Iris pigment epithelial cell (primary cell): Measurements from ENCODE around the gene CISD1.
A peak's percentile ranks its signal among the peaks of the same experiment; 100 is the strongest.
"Not testable (repeated sequence)": the region's sequence is repeated elsewhere in the genome, so short reads cannot be mapped to it uniquely, and the experiment has no call there.

Source experiments
- DNase-seq: peaks from one replicate; pipeline ENCODE4 v3.0.0-alpha.2; 2011; ENCODE audit warnings: low read depth

Gene CISD1

DNA sequence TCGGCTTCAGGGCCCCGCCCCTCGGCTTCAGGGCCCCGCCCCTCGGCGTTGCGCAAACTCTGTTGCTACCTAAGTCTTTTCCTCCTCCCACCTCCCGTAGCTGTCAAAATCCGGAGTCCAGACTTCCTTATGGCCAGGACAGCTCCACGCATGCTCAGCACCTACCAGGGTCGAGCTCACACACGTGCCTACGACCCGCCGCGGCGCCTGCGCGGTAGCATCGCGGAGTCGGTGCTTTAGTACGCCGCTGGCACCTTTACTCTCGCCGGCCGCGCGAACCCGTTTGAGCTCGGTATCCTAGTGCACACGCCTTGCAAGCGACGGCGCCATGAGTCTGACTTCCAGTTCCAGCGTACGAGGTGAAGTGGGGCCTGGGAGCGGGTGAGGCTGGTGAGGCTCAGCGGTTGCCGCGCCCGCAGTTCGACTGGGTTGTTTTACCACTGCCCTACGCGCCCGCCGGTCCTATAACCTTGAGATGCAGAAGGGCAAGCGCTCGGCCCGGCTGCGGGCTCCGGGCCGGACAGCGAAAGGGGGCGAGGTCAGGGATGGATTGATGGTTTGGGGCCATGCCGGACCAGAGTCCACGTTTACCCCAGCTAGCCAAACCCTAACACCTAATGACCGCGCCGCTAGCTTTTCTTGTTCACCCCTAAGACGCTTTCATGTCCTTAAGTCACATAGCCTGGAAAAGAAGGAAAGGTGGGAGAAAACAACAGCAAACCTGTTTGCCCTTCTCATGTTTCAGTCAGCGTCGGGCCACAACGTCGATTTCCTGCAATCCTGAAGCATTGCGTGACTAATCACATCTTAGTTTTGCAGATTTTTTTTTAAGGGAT lies at the start of gene CISD1:
Gene CISD1 (plus strand): TSS at position 217 of the 836 bp plus-strand sequence. CDS start 112 bp downstream, at position 329.
- peak; percentile 100 for DNase-seq

DNA sequence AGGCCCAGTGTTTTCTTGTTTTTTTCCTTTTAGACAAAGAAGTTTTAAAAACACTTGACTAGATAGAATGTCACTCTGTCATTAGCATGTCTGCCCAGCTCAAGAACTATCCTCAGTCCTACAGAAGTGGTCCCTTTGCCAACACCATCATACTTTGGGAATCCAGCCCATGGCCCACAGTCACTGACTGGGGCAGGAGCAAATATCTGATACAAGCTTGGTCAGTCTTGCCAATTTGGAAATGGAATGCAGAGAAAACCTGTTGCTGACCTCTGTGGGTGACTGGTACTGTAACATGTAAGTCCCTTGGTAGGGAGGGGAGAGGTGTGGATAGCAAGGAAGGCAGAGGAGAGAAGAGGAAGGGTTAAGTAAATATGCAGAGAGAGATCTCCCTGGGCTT lies 49.1 kb upstream of the CISD1 start:
- peak; percentile 5 for DNase-seq

DNA sequence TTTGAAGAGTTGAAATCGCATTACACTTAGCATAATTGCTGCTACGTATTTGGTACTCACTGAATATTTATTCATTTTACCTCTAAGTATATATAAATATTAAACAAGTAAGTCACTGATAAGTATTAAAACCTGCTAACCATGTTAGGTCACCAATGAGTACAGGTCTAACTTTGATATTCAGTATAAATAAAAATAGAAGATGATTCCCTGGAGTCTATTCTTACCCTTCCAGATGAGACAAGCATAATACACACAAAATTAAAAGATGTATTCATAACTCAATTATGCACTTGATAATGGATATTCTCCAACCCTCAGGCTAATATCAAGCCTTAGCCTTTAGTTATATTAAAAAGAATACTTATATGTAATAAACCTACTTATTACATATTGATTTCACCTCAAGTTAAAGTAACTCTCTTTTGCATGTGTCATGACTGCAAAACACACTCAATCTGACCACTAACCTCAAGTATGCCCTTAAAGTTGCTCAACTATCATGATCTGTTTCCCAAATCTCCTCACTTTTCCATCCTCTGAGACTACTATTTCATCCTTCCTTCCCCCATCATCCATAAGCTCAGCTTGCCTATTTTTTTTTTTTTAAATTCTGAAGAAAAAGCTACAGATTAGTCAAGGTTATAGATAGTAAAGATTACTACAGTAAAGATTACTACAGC lies 48.1 kb upstream of the CISD1 start:
- peak; percentile 83 for DNase-seq

DNA sequence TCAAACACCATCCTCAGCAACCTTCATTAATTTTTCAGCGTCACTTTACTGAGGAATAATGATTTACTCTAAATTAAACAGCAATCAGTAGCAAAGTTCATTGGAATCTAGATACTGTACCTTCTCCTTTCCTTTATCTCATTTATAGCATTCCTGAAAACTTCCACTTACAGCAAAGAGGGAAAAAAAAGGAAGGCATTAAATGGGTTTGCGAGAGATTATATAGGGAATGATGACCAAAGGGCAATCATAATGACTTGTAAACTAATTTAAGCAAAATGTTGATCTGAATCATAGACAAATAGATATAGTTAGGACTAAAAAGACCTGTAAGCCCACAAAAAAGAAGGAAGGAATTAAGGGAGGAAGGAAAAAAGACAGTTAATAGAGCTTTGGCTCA lies 43.3 kb upstream of the CISD1 start:
- no peak for DNase-seq

DNA sequence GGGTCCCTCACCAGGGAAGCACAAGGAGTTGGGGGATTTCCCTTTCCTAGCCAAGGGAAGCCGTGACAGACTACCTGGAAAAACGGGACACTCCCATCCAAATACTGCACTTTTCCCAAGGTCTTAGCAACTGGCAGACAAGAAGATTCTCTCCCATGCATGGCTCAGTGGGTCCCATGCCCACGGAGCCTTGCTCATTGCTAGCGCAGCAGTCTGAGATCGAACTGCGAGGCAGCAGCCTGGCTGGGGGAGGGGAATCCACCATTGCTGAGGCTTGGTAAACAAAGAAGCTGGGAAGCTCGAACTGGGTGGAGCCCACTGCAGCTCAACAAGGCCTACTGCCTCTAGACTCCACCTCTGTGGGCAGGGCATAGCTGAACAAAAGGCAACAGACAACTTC lies 39.1 kb upstream of the CISD1 start:
- not testable (repeated sequence) for DNase-seq

DNA sequence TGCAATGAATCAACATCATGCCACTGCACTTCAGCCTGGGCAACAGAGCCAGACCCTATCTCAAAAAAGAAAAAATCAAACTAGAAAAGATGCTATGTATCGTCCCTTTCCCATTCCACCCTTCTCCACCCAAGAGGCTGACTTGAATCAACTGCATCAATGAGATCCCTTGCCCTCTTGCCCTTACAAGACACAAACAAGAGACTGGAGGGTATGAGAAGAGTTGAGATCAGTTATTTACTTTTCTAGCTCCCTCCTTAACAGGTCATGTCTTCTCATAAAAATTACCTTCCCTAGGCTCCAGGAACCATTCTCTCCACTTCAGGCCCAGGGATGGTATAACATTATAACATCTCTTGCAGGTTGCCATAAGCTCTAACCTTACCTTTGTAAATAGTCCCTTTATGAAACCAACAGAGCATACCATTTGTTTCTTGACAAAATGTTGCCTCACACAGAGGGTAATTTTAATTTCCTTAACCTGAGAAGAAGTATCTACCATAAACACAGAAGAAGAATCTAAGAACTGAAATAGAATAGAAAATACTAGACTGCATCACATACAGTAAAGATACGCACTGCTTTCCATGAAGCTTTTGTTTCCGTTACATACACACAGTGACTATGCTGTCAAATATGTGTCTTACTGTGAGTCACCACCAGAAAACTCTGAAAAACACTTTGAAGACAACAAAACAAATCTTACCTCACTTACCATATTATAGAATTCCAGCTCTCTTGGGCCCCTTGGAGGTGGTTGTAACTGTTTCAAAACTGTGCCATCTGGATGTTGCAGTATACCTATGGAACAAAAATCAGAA lies 31.7 kb upstream of the CISD1 start:
- peak; percentile 97 for DNase-seq

DNA sequence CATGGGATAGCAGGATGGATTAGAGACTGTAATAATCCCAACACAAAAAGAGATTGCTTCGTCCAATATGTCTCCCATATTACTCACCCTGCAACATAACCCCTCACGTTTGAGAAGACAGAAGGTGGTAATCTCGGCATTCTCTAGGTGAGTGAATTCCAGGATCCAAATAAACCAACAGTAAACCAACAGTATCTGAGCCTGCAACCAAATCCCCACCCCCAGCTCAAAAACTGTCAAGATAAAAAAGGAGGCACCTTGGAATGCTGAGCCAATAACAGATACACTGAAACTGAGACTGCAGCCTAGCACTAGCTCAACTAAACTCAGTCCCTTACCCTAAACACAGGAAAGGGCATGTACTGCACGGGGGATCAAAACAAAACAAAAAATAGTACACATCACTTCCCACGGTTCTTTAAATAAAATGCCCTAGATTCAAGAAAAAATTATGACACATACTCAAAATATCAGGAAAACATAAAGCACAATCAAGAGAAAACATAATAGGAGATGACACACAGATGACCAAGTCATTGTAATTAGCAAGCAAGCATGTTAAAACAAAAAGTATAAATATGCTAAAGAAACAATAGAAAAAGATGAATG lies 29.3 kb upstream of the CISD1 start:
- peak; percentile 57 for DNase-seq

DNA sequence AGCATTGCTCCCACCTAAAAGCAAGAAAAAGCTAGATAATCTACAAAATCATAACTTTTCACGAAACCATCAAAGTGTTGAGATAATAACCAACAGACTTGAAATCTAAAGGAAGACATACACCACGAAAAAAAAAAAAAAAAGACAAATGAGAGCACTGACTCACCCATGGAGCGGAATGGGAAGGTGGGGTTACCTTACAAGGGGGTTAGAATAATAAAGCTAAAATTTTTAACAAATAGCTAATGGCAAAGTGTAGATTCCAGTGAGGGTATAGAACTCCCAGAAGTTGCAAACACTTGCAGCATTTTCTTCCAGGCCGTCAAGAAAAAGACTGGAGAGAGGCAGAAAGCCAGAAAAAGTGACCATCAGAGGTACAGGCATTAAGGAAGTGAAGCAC lies 28.4 kb upstream of the CISD1 start:
- peak; percentile 40 for DNase-seq

DNA sequence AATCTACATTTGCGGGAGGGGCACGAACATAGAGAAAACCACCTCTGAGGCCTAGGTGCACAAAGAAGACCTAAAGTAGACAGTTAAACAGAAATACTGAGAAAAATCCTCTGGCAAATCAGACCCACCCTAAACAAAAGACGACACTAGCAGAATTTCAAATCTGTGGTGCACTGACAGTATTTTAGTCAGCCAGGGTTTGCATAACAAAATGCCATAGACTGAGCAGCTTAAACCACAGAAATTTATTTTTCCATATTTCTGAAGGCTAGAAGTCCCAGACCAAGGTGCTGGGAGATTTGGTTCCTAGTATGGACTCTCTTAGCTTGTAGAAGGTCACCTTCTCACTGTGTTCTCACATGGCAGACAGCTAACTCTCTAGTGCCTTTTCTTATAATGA lies 27.6 kb upstream of the CISD1 start:
- peak; percentile 78 for DNase-seq

DNA sequence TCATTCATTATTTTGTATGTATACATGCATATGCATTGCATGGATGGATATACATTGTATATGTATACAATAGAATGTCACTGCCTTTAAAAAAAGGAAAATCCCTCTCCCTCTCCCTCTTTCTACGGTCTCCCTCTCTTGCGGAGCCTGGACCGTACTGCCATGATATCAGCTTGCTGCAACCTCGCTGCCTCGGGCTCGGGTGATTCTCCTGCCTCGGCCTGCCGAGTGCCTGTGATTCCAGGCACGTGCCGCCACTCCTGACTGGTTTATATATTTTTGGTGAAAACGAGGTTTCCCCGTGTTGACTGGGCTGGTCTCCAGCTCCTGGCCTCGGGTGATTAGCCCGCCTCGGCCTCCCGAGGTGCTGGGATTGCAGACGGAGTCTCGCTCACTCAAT lies 25.7 kb upstream of the CISD1 start:
- DNase-seq: no peak

DNA sequence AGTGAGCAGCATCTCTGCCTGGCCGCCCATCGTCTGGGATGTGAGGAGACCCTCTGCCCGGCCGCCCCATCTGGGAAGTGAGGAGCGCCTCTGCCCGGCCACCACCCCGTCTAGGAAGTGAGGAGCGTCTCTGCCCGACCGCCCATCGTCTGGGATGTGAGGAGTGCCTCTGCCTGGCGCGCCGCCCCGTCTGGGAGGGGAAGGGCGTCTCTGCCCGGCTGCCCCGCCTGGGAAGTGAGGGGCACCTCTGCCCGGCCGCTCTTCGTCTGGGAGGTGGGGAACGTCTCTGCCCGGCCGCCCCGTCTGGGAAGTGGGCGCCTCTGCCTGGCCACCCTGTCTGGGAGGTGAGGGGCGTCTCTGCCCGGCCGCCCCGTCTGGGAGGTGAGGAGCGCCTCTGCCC lies 25.2 kb upstream of the CISD1 start:
- DNase-seq: not testable (repeated sequence)

DNA sequence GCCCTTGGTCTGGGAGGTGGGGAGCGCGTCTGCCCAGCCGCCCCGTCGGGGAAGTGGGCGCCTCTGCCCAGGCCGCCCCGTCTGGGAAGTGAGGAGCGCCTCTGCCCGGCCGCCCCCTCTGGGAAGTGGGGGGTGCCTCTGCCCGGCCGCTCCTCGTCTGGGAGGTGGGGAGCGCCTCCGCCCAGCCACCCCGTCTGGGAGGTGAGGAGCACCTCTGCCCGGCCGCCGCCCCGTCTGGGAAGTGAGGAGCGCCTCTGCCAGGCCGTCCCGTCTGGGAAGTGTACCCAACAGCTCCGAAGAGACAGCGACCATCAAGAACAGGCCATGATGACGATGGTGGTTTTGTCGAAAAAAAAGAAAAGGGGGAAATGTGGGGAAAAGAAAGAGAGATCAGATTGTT lies 24.7 kb upstream of the CISD1 start:
- not testable (repeated sequence) for DNase-seq

DNA sequence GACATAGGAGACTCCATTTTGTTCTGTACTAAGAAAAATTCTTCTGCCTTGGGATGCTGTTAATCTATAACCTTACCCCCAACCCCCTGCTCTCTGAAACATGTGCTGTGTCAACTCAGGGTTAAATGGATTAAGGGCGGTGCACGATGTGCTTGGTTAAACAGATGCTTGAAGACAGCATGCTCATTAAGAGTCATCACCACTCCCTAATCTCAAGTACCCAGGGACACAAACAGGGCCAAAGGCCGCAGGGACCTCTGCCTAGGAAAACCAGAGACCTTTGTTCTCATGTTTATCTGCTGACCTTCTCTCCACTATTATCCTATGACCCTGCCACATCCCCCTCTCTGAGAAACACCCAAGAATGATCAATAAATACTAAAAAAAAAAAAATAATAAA lies 24.3 kb upstream of the CISD1 start:
- DNase-seq: not testable (repeated sequence)

DNA sequence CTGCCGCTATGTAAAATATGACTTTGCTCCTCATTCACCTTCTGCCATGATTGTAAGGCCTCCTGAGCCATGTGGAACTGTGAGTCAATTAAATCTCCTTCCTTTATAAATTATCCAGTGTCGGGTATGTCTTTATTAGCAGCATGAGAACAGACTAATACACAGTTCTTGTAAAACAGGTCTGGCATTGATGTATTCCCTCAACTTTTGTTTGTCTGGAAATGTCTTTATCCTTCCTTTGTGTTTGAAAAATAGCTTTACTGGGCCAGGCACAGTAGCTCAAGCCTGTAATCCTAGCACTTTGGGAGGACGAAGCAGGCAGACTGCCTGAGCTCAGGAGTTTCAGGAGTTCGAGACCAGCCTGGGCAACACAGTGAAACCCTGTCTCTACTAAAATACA lies 15.8 kb upstream of the CISD1 start:
- DNase-seq: no peak

DNA sequence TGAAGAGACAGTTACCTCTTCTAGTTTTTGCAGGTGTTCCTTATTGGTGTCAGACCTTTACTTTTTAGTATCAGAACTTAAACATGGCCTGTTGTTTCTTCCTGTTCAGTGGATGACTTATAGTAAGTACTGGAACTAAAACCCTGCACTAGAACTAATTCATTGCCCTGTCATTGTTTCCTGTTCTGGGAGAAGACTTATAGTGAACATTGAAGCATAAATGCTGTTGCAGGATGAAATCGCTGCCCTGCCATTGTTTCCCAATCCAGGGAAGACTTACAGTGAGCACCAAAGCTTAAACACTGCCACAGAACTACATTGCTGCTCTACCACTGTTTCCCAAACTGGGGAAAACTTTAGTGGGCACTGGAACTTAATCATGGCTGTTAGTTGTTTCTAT lies 14.3 kb upstream of the CISD1 start:
- DNase-seq: no peak

DNA sequence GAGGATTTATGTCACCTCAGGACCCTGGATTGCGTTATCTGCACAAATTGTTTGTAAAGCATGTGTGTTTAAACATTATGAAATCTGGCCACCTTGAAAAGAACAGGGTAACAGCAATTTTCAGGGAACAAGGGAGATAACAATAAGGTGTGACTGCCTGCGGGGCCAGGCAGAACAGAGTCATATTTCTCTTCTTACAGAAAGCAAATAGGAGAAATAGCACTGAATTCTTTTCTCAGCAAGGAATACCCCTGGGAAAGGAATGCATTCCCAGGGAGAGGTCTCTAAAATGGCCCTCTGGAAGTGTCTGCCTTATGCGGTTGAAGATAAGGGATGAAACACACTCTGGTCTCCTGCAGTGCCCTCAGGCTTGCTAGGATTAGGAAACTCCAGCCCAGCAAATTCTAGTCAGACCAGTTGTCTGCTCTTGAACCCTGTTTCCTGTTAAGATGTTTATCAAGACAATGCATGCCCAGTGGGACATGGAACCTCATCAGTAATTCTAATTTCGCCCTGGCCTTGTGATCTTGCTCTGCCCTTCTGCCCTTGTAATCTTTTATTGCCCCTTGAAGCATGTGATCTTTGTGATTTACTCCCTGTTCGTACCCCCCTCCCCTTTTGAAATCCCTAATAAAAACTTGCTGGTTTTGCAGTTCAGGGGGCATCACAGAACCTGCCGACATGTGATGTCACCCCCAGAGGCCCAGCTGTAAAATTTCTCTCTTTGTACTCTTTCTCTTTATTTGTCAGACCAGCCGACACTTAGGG lies 12.8 kb upstream of the CISD1 start:
- not testable (repeated sequence) for DNase-seq

DNA sequence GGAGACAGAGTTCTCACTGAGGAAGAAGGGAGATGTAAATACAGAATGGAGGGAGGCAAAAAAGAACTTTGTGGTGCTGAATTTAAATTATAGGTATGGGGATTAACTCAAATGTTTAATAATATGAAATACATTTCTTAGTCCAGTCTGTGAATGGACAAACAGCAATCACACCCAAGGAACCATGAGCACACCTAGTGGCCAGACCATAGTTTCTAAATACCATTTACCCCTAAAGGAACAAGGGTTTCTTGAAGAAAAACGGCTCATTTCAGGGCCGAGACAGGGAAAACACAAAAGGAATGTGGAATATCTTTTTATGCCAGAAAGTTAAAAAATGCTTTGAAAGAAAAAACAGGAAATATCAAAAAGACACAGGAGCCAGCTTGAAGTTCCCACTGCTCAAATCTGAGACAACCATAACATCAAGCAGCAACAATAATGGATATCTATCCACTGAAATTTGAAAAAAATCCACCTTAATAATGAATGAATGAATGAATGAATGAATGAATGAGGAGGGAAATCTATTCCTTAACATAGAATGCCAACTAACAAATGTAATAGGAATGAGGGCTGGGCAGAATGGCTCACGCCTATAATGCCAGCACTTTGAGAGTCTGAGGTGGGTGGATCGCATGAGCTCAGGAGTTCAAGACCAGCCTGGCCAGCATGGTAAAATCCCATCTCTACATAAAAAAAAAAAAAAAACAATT lies 9.8 kb upstream of the CISD1 start:
- DNase-seq: peak; percentile 20

DNA sequence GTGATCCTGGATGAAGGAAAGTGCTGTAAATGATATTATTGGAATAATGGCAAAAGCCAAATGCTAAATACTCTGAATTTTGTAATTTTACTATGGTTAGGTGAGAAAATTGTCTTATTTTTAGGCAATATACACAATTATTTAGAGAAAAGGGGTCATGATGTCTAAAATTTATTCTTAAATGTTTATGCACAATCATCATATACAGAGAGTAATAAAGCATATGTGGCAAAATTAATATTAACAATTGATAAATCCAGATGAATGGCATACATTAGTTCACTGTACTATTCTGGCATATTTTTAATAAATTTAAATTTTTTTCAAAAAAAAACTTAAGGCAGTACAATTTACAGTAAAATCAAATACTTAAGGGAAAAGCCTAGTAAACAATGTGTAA lies 8.6 kb upstream of the CISD1 start:
- no peak for DNase-seq

DNA sequence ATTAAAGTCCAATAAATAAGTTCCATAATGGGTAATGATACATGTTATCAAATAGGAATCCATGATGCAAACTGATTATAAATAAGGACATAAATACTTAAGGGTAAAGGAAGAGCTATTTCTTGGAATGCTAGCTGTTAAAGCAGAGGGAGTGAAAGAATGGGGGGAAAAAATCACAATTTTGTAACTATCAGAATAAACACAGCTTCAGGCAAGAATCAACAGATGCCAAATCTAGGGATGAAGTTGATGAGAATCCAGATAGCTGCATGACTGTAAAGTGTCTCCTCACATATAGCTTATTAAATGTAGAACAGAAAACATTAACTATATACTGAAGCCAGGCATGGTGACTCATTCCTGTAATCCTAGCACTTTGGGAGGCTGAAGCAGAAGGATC lies 6.2 kb upstream of the CISD1 start:
- no peak for DNase-seq

DNA sequence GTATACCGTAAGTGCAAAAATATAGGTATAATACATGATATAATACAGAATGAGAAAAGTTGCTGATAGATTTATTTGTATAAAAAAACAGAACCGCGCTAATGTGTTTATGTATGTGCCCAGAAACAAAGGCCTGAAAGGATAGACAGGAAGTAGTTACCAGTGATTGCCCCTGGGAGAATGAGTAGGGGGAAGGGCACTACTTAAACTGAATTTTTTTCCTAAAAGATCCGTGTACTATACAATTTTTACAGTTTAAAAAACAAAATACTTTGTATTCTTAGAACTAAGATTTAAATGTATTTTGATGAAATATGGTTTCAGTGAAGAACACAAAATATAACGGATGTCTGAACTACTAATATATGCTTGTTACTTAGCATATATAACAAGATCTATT lies 4.2 kb upstream of the CISD1 start:
- DNase-seq: no peak

DNA sequence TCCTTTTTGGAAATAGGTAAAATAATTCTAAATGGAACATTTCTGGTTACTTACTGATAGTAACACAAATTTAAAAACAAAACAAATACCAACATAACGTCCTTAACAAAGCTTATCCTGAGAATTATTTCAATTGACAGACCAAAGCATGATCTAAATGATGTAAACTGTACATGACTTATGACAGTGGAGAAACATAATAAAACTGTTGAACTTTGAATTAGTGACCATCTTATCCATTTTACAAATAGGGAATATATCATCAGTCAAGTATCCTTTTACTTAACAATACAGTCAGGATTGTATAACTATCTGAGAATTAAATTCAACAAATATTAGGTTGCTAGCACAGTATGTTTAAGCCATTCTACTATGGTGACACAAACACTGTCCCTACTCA lies 3.7 kb upstream of the CISD1 start:
- DNase-seq: no peak
